Lung microvascular endothelial cell (primary cell): ENCODE measurements around the gene PDXP. TPM values are rescaled to one million over a fixed set of nuclear protein-coding genes. Genes with fewer than 3 reads are reported as not detected.

Experiments used
- DNase-seq, 2 donors: peaks; one replicate each; pipeline versions ENCODE4 v3.0.0 to v3.0.0-alpha.2; 2010; ENCODE audit warnings: low read depth in 2 of 2
- total RNA-seq: library from RNA; depleted of rRNA; stranded (reverse); fragments of >200 nt; gene quantifications from 2 replicates; pipeline ENCODE4 v1.2.1, GENCODE V29; 2014

PDXP gene
- total RNA-seq, 1 donor from 2014 or later = 6.7 TPM

DNA sequence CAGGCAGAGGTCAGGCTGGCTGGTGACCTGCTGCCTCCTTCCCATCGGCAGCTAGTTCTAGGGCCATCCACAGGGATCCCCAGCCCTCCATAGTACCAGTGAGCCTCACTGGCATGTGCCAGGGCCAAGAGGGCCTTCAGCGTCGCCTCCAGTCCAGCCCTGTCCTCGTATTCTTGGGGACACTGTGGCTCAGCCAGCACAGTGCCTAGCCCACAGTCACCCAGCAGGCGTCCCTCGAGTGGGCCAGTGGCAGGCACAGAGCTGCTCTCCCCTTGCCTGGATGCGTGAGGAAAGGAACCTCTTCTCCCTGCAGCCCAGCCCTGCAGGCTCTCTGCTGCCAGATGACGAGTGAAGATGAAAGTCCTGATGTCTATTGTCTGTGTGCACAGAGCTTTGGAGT, 29.7 kb upstream of the PDXP start:
- no peak for DNase-seq

DNA sequence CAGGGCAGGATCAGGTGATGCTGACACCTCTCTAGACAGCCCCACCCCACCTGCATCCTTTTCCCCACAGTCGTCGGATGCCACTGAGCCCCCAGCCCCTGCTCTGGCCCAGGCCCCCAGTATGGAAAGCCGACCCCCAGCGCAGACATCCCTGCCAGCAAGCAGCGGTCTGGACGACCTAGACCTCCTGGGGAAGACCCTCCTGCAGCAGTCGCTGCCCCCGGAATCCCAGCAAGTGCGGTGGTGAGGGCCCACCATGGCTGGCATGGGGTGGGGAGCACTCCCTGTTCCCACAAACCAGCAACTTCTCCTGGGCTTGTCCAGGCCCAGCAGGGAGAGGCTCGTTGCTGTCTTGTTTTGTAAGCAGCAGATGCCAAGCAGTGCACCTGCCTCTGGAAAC, 28.6 kb upstream of the PDXP start:
- no peak for DNase-seq

DNA sequence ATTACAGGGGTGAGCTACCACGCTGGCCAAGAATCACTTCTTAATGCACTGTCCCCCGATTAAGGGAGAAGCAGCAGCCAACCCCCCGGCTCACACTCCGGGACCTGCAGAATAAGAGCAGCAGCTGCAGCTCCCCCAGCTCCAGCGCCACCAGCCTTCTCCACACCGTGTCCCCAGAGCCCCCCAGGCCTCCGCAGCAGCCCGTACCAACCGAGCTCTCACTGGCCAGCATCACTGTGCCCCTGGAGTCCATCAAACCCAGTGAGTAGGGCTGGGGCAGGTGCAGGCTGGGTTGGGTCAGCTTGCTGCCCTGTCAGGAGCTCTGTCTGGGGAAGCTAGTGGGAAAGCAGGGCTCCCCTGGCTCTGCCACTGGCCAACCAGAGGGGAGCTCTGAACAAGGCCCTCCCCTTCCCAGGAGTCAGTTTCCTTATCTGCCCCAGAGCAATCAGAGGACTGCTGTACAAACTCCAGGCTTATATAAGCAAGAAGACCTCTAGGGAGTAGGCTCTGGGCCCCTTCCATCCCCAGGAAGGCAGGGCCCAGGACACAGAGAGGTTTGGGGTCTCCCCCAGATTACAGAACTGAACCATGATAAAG, 27.6 kb upstream of the PDXP start:
- DNase-seq = no peak

DNA sequence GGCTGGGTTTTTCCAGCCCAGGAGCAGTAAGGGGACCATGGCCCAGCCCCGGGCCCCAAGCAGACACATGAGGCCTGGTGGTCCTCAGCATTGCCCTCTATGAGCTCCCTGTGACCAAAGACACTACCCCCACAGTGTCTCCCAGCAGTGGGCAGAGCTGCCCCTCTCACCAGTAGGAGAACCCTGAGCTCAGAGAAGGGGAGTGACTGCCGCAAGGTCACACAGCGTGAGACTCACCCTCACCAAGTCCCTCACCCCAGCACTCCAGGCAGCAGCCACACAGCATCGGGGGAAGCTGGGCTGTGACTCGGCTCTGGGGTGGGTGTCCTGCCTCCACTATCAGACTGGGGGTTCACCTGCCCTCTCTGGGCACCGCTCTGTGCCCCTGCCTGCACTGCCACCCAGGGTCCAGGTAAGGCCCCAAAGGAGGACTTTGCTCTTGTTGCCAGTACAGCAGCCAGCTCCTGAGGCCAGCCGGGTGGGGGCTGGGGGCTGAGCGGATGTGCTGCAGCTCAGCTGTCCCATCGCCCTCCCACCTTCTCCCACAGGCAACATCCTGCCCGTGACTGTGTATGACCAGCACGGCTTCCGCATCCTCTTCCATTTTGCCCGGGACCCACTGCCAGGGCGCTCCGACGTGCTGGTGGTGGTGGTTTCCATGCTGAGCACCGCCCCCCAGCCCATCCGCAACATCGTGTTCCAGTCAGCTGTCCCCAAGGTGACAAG, 26.9 kb upstream of the PDXP start:
- DNase-seq = peak in 1 of 2 donors; percentile 95

DNA sequence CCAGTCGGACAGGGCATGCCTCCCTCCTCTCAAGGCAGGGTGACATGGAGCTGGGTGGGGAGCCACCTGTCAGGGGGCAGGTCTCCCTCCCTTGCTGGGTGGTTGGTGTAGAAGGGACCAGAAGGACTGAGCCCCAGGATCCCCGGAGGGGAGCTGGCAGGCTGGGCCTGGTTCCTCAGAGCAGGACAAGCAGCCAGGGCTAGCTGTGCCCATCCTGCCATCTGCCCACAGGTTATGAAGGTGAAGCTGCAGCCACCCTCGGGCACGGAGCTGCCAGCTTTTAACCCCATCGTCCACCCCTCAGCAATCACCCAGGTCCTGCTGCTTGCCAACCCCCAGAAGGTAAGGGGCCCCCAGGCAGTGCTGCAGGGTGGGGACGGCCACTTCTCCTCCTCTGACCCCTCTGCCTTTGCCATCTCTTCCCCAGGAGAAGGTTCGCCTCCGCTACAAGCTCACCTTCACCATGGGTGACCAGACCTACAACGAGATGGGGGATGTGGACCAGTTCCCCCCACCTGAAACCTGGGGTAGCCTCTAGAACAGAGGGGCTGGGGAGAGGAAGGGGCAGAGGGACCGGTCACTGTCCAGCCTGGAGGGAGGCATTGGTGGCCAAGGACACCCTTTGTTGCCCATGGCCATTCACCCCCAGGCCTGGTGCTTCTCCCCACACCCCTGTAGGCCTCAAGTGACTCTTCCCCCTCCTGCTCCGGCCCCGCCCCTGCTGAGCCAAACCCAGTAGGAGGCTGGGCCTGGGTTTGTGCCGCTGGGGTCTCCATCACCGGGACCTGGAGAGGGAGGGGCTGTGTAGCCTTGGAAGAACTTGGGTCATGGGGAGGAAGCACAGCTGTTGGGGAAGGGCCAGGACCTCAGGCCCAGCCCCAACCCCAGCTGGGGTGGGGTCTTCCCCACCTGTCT, 26.1 kb upstream of the PDXP start:
- no peak for DNase-seq

GRCh38 chr22:37633089-37633624, 25.4 kb upstream of the PDXP start:
- DNase-seq = no peak

DNA sequence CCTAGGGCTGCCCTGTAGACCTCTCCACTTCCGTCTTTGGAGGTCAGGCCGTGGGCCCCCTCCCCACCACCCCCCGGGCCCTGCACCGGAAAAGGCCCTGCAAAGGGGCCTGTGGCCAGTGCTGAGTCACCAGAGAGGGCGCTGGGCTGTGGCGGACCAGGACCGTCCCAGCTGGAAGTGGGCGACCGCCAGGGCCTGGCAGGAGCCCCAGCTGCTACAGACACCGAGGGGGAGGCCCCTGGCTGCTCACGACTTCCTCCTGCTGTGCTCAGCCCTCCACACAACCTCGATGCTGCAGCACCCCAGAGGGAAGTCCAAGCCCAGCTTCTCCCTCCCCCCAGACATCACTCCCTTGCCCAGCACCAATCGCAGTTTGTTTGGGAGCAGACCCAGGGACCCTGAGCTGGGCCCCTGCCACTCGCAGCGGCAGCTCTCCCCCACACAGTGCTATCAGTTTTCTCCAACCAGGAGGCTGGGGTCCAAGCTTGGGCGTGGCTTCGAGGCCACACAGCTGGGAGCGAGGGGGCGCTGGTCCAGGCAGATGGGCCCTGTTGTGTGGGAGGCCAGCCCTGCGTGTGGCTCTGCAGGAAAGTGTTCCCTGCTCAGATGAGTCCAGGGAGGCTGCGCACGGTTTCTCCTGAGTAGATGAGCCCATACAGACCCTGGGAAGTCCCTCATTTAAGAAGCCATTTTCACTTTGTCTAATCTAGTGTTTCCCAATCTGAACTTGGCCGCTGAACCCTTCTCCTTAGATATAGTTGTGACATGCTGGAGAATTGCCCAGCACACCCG, 24.7 kb upstream of the PDXP start:
- DNase-seq = peak; percentile 65 to 74

DNA sequence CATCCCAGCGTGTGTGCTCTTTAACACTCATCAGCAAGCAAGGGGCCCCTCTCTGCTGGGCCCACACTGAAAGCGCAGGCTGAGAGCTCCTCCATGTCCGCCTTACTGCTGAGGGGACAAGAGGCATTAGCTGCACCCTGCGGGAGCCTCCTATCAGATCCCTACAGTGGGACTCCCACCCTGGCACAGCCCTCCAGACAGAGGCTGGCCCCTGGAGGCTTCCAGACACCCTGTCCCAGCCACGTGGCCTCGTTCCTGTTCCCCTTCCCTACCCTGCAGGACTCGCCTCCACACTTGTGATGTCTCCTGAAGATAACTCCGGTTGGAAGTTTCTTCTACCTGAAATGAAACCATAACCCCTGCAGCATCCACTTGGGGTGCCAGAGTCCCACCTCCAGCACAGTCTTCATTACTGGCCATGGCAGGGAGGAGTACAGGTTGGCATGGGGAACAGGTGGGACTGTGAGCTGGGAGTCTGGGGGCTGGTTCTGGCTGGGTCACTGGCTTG, 24.1 kb upstream of the PDXP start:
- no peak for DNase-seq

GRCh38 chr22:37635157-37635556, 23.4 kb upstream of the PDXP start:
- DNase-seq = no peak

- DNase-seq = no peak
Measured at GRCh38 chr22:37636186-37636948, 22.2 kb upstream of the PDXP start.

DNA sequence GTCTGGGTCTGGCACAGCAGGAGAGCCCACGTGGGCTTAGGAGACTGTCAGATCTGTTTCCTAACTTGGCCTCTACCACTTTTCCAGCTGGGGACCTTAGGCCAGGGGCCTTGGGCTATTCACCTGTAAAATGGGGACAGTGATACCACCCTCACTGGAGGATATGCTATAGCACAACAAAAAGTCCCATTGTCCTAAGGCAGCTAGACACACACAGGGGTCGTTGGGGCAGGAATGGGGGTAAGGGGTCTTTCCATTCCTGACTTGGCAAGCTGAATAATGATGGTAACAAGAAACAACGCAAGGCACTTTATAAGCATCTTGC, 21.6 kb upstream of the PDXP start:
- no peak for DNase-seq

DNA sequence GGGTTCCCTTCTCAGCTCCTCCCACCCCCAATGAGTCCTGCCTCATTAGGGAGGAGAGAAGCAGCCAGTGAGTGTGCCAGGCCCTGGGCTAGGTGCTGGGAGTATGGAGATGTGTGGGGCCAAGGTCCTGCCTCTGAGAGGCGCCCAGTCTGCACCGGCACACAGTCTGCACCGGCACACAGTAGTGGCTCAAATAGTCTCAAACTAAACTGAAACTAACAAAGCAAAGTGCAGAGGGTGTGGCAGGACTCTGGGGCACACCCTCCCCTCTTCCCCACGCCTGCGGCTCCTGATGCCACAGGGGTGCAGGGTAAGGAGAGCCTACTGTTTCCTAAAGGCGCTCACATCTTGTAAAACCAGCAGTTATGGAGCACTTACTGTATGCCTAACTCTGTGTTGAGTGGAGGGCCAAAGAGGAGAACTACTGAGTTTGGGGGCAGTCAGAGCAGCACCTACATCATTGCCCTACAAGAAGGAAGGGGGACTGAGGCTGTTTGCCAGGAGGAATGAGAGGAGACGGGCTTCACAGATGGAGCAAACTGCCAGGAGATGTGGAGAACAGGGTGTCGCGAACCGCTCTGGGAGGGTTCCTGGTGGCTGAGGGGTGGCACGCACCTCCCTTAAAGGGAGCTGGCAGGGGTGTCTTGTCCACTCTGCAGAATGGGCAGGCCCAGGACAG, 20.0 kb upstream of the PDXP start:
- no peak for DNase-seq

- DNase-seq = no peak
Measured at GRCh38 chr22:37639070-37639760, 19.3 kb upstream of the PDXP start, which contains the start of gene SH3BP1. Gene SH3BP1 (plus strand): TSS chr22:37639669. CDS start chr22:37639788, 119 bp downstream.

GRCh38 chr22:37639771-37640590, 18.5 kb upstream of the PDXP start:
- DNase-seq = no peak

- DNase-seq = no peak
Measured at GRCh38 chr22:37640591-37641560, 17.6 kb upstream of the PDXP start.

DNA sequence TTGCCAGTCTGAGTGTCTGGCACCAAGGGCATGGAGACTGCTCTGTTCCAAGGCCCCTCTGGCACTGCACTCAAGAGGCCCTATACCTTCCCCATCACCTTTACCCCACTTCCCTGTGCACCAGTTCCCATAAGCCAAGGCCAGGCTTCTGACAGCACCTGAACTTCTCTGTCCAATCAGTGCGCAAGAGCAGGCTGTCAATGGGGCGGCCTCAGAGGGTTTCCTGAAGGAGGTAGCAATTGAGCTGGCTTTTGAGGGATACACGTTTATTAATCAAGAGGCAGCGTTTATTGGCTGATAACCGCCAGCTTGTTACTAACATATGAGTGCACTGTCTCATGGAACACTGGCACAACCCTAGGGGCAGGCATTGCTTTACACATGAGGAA, 17.0 kb upstream of the PDXP start:
- DNase-seq = no peak

DNA sequence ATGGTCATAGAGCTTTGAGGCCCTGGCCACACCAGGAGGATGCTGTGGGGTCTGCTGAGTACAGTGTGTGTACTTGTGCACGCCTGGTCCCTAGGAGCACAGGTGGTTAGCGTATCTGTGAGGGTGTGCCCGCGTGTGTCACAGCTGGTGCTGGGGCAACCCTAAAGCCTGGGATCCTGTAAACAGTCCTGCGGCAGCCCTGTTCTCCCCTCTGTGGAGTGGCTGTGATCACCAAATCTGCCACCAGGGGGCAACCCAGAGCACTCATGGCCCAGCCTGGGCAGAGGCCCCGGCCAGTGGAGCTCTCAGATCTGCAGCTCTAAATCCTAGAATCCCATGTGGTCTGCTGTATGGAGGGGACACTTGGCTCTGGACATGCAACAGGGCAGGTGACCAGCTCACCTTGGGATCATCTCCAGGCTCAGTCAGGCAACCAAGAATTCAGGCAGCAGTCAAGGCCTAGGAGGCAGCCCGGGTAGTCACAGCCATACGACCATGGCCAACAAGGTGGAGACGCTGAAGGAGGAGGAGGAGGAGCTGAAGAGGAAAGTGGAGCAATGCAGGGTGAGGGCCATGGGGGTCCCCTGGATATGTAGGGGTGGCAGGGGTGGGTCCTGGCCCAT, 15.2 kb upstream of the PDXP start:
- DNase-seq = peak; percentile 67 to 80
